ENCODE results near the gene RUFY4. TPM values are rescaled to one million over a fixed set of nuclear protein-coding genes. Genes with fewer than 3 reads are reported as not detected.
"Not testable (repeated sequence)": the region's sequence is repeated elsewhere in the genome, so short reads cannot be mapped to it uniquely, and the experiment has no call there.

Gene RUFY4, protein sequence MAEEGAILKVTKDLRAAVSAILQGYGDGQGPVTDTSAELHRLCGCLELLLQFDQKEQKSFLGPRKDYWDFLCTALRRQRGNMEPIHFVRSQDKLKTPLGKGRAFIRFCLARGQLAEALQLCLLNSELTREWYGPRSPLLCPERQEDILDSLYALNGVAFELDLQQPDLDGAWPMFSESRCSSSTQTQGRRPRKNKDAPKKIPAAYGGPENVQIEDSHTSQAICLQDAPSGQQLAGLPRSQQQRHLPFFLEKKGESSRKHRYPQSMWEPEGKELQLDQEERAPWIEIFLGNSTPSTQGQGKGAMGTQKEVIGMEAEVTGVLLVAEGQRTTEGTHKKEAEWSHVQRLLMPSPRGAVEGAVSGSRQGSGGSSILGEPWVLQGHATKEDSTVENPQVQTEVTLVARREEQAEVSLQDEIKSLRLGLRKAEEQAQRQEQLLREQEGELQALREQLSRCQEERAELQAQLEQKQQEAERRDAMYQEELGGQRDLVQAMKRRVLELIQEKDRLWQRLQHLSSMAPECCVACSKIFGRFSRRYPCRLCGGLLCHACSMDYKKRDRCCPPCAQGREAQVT
- not detected for total RNA-seq

DNA sequence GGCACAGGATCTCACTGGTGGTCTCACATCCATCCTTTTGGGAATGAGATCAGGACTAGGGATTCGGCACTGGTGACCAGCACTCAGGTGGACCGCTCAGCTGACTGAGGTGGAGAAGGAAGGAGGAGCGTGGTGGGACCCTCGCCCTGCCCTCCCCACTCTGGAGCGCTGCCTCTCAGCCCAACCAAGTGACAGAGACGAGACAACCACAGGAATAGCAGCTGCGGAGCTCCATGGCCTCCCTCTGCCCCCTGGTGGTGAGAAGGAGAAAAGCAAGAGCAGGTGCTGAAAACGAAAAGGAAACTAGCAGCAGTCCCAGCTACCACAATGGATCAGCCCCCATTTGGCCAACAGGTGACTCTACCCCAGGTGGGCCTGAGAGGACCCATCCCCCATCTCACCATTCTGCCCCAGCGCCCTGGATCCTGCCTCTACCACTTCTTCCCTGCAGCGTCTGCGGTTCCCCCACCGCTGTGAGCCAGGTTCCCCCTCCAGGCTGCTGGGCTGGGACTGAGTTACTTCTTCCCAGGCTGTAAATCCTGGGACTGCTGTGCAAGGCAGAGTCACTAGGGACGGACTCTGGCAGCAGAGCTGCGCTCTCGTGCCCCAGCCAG, at the start of gene RUFY4:
RUFY4 (plus strand) TSS at position 533 of the 614 bp plus-strand sequence. CDS start 1,353 bp downstream, outside the sequence.
- H3K4me3 ChIP-seq (replicated peaks in 1 of 3); H3K4me1 ChIP-seq; H3K27ac ChIP-seq; H3K9me3 ChIP-seq; H3K27me3 ChIP-seq; H3K36me3 ChIP-seq: not testable (repeated sequence)
- intact Hi-C loops (cut with DNase I) = loop anchor here (10.0 kb wide), 1 partner anchor 284 kb away; no protein-coding TSS in a partner anchor
- TF ChIP-seq, protein P1, sequence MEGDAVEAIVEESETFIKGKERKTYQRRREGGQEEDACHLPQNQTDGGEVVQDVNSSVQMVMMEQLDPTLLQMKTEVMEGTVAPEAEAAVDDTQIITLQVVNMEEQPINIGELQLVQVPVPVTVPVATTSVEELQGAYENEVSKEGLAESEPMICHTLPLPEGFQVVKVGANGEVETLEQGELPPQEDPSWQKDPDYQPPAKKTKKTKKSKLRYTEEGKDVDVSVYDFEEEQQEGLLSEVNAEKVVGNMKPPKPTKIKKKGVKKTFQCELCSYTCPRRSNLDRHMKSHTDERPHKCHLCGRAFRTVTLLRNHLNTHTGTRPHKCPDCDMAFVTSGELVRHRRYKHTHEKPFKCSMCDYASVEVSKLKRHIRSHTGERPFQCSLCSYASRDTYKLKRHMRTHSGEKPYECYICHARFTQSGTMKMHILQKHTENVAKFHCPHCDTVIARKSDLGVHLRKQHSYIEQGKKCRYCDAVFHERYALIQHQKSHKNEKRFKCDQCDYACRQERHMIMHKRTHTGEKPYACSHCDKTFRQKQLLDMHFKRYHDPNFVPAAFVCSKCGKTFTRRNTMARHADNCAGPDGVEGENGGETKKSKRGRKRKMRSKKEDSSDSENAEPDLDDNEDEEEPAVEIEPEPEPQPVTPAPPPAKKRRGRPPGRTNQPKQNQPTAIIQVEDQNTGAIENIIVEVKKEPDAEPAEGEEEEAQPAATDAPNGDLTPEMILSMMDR (IDR thresholded peaks at IDR 0.05) = peak; percentile 59 to 80 (median 78)
- WGBS, 2 donors = 3 to 4% methylated on average over 11 to 14 of the region's 15 CpGs
- DNase-seq = peak; percentile 57 to 59

DNA sequence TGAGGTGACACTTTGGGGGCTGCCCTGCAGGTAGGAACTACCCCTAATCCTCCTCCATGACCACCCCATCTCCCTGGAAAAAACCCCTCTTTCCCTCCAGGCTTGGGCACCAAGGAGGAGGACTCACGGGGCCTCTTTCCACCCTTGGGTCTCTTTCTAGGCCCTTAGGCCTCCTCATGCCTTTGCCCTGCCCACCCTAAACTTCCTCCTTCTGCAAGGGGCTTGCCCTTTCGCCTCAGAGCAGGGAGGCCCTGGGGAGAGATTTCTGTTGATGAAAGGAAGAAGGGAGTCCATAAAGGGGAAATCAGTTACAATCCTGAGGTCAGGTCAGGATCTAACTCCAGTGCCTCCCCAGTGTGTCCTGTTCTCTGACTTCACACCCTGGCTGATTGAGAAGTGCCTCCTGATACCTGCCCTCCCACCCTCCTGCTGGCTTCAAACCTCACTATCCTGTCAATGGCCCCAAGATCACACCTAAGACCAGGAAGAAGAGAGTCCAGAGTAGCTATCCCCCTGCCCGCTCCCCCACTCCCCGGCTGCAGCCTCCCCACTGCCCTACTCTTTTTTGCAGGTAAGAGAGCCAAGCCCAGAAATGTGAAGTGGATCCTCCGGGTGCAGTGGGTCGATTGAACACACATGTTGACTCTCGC, 49.5 kb upstream of the RUFY4 start:
- DNase-seq = peak in 1 of 2 donors; percentile 35
- 45 to 68% methylated on average over 7 of the region's 7 CpGs for WGBS, 2 donors
- no peak overlapping the region for H3K4me3 ChIP-seq (replicated peaks in 1 of 3)
- H3K27me3 ChIP-seq = no peaks in the 10 kb centered on the region
- no peaks in the 10 kb centered on the region for H3K36me3 ChIP-seq
- no peaks in the 10 kb centered on the region for H3K9me3 ChIP-seq
- intact Hi-C loops (cut with DNase I) = no loop called here
- H3K27ac ChIP-seq = peak overlapping the region in 1 of 3 donors; percentile 28
- TF ChIP-seq POLR2A (IDR thresholded peaks at IDR 0.05) = no peak
- TF ChIP-seq, protein P1 (IDR thresholded peaks at IDR 0.05) = no peak
- peaks cover 26 to 49% of the 10 kb centered on the region in 2 donors for H3K4me1 ChIP-seq

DNA sequence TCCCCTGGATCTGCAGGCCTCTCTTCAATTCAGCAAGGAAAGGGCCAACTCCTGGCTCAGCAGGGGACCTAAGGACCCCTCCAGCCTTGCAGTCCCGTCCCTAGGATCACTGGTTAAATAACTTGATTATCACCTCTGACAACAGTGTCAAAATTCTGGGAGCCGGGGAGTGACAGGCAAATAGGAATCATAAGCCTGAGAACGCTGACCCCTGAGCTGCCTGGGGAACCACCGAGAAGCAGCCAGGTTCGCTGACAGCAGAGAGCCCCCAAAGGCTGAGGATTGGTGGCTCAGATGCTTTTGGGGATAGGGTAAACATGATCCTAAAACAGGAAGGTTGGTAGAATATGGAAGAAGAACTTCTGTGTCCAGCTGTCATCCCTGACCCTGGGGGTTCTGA, 48.8 kb upstream of the RUFY4 start:
- Histone ChIP-seq H3K4me1 (peaks cover 26 to 54% of the 10 kb centered on the region in 2 donors), H3K27ac (peak overlapping the region in 1 of 3 donors; percentile 28), H3K9me3 (no peaks in the 10 kb centered on the region), H3K4me3 (replicated peaks in 1 of 3) (no peak overlapping the region), H3K27me3 (no peaks in the 10 kb centered on the region), H3K36me3 (no peaks in the 10 kb centered on the region)
- WGBS, 2 donors = 73 to 79% methylated on average over 4 to 5 of the region's 5 CpGs
- intact Hi-C loops (cut with DNase I) = no loop called here
- no peak for DNase-seq
- TF ChIP-seq, protein P1 (IDR thresholded peaks at IDR 0.05) = no peak
- no peak for TF ChIP-seq POLR2A (IDR thresholded peaks at IDR 0.05)

DNA sequence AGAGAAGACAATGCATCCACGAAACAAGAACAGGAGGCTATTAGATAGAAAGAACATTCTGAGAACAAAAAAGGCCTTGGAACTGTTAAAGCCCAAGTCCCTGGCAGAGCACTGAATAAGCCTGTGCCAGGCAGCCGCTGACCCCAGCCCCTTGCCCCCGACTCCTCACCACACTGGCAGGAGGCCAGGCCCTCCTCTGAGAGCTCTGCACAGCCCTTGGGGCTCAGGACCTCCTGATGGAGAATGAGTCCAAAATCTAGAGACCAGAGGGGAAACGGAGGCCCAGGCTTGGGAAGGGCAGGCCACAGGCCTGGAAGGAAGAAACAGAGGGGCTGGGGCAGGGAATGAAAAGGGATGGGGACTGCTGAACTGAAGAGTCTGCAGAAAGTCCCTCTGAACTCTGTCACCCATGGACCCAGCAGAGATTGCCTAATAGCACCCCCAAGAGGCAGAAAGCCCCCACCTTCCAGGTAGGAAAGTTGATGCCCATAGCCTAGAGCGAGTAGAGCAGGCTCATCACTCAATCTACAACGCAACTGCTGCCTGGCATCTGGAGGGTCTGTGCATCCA, 48.0 kb upstream of the RUFY4 start:
- no peaks in the 10 kb centered on the region for H3K36me3 ChIP-seq
- H3K9me3 ChIP-seq = no peaks in the 10 kb centered on the region
- H3K27me3 ChIP-seq = no peaks in the 10 kb centered on the region
- H3K4me1 ChIP-seq = peaks cover 26 to 59% of the 10 kb centered on the region in 2 donors
- intact Hi-C loops (cut with DNase I) = no loop called here
- no peak overlapping the region for H3K4me3 ChIP-seq (replicated peaks in 1 of 3)
- no peak for DNase-seq
- 78 to 83% methylated on average over 6 of the region's 6 CpGs for WGBS, 2 donors
- no peak overlapping the region for H3K27ac ChIP-seq
- TF ChIP-seq, protein P1 (IDR thresholded peaks at IDR 0.05) = no peak
- TF ChIP-seq POLR2A (IDR thresholded peaks at IDR 0.05) = no peak

Data from thyroid gland (tissue), 4 donors.